GM19023 (cell line): ENCODE data around the gene TANGO2.

Experiments used
- ATAC-seq: cut with Tn5 transposase; IDR thresholded peaks from one replicate; pipeline ENCODE4 v1.9.1; 2021; ENCODE audit warnings: mild to moderate bottlenecking, moderate library complexity; ENCODE audit not compliant: unreplicated experiment

Gene TANGO2

DNA sequence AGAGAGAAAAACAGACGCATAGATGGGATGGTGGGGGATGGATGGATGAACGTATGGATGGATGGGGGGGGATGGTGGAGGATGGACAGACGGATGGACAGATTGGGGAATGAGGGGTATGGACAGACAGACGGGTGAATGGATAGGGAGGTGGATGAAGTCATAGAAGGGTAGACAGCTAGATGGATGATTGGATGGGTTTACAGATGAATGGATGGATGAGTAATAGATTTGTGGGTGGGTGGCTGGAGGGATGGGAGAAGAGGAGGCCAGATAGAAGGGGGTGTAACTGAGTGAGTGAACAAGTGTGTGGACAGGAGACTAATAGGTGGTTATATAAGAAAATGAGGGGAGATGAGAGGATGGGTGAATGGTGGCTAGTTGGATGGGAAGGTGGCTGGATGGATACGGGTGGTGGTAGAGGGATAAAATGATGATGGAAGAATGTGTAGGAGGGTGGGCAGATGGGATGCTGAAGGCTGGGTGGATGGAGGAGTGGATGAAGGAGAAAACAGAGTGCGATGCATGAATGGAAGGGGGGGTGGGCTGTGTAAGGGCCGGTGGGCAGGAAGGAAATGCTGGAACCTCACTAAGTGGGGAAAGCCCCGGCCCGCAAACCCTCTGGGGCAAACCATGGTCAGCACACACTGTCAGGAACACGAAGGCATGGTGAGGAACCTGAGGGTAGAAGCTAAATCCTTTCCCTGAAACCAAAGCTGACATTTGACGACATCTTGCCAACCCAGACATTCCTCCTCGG lies 25.9 kb upstream of the TANGO2 start:
- ATAC-seq: no peak

DNA sequence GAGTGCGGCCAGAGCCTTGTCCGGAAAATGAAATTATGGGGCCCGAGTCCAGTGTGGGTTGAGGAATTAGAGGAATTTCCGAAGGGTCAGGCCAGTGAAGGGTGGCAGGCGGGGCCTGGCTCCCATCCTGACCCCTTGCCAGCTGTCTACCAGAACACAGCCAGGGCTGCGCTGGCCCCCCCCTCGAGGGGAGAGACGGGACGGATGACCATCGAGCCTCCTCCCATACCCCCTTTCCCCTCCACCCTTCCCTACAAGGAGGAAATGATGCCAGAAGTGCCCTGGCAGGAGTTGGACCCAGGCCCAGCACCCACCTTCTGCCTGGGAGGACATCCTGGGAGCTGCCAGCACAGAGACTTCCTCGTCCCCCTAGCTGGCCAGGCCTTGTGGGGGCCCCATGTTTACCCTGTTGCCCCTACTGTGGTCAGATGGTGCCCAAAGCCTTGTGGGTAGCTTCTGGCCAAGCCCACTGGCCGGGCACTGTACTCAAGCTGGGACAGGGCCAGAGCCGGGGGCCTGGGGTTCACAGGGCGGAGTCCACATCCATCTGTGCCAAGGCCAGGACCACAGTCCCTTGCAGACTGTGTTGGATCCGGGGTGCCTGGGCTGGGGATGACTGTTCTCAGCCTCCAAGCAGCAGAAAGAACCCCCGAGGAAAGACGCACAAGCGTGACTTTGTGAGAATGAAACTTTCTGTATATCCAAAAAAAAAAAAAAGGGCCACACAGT lies 25.1 kb upstream of the TANGO2 start:
- no peak for ATAC-seq

DNA sequence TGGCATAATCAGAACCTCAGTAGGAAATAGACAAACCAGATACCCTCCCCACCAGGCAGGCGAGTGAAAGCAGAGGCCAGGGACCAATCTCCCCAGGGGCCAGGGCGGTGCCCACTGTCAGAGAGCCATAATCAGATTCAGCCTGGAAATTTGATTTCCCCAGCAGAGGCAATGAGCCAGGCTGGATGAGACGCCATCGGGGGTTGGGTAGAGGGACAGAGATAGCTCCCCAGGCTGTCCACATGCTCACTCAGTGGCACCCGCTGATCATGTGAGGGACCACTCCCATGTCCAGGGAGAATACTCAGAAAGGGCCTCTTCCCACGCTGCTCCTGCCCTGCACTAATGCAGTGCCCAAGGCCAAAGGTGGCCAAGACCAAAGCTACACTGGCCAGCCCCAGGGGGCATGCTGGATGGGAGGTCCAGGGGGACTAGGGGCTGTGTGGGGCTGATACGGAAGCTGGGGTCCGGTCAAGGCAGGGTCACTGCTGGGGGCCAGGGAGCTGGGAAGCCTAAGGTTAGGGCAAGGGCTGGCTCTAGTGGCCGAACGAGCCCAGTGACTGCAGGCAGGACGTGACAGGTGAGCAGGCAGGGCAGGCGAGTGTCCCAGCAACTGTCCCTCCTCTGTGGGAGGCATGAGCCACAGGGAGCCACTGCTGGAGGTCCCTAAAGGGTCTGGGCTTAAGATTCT lies 24.1 kb upstream of the TANGO2 start:
- no peak for ATAC-seq

DNA sequence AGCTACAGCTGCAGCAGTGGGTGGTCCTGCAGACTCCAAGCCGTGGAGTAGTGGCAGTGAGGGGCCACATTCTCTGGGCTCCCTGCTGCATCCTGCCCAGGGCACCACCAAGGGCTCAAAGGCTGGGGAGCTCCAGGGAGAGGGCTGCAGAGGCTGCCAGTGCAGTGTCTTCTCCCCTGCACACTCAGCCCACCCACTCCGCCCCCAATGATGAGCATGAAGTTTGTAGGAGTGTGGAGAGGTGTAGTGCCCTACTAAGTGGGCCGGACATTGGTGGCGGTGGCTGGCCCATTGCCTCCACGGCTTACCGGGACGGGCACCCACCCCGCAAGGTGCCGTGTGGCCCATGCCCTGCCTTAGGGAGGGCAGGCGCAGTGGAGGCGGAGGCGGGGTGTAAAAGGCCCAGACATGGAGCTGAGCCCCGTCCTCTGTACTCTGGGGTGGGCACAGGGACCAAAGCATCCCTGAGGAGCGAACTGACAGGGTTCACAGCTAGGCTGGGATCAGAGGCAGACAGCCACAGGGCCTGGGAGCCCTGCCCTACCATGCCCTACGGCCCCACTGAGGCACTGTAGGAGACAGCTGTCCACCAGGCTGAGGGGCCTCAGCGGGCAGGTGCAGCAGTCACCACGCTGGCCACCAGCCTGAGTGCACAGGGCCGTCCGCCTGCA lies 23.2 kb upstream of the TANGO2 start:
- no peak for ATAC-seq

DNA sequence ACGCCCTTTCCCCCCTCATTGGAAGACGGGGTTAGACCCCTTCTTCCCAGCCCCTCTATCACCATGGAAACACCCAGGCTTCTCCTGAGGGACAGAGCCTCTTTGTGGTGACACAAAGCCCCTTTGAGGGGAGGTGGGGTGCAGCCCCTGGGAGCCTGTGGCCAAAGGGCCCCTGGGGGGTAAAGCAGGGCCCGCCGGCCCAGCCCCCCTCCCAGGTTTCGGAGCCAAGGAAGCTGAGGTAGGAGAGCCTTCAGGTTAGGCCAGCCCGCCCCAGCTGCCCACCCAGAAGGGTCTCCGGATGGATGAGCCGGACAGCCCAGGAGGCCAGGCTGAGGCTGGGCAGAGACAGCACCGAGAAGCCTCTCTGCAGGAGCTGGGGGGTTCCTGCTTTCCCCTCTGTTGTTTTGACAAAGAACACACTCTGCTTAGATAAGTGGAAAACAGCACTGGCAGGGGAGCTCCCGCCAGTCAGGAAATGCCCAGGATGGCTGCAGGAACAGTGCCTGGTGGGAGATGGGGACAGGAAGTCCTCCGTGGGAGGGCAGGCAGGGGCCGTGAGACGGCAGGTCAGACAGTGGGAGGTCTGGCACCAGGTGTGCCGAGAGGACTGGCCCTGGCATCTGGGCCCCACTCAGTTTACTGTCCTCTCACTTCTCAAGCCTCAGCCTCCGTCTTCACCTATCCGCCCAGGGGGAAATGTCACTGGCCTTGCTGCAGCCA lies 22.5 kb upstream of the TANGO2 start:
- no peak for ATAC-seq

DNA sequence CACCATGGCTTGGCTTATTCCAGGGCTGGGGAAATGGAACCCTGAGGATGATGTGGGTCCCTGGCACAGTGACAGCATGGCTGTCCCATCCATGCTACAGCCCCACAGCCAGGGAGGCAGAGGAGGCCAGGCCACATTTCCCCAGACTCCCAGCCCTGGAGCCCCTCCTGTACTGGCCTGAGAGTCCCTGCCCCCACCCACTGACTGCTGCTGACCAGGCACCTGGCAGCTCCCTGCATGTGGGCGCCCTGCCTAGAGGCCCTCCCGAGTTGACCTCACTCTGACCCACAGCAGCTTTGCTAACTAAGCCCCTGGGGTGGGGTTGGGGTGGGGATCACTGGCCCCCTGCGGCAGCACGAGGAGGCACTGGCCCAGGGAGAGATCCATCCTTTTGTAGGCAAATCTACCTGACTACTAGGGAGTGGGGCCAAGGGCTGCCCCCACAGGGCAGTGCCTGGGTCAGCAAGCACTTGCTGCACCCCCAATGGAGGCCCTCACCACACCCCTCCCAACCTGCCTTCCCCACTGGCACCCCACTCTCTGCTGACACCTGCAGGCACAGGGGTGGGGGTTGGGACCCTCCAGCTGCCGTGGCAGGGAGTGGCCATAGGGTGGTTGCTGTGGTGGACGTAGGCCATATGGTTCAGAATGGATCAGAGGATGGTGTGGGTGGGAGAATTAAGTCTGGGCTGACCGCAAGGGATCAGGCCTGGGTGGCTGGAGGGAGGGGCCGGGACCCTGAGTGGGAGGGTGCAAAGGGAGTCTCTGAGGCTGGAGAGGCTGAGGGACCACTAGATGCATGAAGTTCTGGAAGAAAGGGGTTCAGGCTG lies 21.7 kb upstream of the TANGO2 start:
- ATAC-seq: no peak

DNA sequence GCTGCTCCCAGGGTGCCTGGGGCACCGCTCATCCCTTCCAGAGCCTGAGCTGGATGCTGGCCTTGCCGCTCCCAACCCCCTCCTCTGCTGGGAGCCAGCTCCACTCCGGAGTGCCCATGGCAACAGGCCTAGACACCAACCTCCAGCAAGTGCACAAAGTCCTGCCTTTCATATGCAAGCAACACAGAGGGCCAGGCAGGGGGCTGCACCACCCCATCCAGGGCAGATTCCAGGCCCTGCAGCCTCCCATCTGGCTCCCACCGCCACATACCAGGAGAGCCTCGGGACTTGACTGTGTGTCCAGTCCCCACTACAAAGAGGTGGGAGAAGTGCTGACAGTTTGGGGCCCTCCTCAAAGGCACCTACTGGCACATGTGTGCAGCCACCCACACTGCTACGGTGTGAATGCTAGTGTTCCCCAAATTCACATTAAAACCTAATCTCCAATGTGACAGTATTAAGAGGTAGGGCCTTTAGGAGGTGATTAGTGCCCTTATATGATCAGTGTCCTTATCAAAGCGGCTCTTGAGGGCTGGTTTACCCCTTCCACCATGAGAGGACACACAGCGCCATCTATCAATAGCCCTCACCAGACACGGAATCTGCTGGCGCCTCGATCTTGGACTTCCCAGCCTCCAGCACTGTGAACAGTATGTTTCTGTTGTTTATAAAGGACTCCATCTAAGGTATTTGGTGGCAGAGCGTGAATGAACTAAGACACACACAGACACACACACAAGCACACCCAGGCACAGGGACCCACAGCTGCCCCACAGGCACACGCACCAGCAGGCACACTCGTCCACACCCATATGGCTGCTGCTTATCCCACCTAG lies 20.4 kb upstream of the TANGO2 start:
- ATAC-seq: no peak

DNA sequence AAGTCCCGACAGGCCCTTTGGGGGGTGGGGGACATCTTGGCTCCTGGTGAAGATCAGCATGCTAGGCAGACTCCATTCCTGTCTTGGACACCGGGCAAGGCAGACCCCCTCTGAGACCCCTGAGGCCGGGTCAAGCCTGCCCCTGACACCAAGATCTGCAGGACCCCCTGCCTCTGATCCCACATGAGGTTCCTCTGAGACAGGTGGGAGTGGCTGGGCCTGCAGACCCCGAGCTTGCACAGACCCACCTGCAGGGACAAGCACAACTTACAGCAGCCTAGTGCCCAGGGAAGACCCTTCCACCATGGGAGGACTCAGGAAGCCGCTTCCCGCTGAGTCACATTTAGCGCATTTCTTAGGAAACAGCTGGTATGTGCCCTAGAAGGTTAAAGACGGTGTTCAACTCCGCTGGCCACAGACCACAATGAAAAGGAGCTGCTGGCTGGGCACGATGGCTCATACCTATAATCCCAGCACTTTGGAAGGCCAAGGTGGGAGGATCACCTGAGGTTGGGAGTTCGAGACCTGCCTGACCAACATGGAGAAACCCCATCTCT lies 19.8 kb upstream of the TANGO2 start:
- no peak for ATAC-seq

DNA sequence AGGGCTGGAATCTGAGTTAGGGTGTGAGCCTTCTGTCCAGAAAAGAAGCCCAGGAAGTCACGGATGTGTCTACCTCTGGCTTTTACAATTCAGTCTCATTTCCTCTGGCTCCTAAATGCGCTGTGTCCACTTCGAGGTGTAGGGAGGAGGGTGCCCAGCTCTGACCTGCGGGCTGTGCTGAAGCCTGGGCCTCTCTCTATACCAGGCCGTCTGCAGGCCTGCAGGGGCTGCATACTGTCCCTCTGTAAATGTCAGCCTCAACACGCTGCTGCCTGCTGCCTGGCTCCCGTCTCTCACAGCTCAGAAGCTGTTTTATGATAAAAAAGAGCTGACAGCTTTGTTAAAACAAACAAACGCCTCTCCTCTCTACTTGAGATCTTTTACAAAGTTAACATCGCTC lies 18.8 kb upstream of the TANGO2 start:
- ATAC-seq: no peak

DNA sequence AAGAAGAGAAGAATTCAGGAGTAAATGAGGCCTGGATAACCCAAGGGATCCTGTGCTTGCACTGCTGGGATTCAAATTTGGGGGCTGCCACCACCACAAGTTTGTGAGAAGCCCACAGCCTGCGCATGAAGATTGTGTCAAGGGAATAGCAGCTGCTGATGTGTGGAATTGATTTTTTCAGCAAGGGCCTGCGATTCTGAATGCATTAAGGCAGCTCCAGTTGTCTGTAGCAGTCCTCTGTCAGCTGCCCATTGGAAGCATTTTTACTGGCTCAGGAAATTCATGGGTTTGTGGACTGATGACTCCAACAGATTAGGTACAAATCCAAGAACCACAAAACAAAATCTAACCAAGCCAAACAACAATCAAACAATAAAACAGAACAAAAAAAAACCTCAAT lies 18.3 kb upstream of the TANGO2 start:
- no peak for ATAC-seq

DNA sequence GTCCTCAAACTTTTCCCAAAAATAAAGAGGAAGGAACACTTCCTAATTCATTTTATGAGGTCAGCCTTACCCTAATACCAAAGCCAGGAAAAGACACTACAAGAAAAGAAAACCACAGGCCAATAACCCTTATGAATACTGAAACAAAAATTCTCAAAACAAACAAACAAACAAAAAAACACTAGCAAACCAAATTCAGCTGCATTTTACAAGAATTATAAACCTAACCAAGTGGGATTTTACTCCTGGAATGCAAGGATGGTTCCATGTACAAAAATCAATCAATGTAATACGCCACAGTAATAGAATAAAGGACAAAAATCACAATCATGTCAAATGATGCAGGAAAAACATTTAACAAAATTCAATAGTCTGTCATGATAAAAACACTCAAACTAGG lies 17.6 kb upstream of the TANGO2 start:
- ATAC-seq: no peak

DNA sequence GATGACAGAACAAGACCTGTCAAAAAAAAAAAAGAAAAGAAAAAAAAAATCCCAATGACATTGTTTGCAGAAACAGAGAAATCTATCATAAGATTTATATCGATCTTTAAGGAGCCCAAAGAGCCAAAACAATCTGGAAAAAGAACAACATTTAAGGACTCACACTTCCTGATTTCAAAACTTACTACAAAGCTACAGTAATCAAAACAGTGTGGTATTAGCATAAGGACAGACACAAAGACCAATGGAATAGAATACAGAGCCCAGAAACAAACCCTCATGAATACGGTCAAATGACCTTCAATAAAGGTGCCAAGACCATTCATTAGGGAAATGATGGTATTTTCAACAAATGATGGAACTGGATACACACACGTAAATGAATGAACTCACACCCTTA lies 16.4 kb upstream of the TANGO2 start:
- ATAC-seq: no peak

DNA sequence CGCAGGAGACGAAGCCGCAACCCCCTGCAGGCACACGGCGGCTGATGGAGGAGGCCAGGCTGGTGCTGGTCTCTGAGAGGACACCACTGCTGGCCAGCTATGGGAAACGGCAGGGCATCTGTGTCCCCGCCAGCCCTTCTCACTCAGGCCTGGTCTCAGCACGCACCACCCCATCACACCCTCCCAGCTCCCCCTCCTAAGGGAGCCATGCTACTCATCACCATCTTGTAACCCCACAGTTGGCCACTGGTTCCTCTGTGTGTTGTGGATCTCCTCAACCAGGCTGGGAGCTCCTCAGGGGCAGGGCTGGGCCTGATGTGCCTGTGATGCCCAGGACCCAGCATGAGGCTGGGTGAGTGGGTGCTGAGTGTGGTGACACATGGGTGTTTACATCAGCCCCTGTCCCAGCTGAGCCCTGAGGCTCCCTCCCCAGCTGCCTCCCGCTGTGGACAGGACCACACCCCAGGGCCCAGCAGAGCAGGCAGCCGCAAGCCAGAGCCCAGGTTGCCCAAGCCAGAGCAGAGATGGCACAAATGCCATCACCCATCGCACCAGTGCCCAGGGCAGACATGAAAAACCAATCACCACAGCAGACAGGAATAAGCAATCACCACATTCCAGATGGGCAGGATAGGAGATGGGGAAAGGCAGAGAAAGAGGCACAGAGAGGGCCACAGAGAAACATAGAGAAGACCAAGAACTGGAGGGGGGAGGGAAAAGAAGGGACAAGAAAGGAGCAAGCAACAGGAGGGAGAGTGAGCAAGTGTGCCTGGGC lies 12.5 kb upstream of the TANGO2 start:
- ATAC-seq: no peak

DNA sequence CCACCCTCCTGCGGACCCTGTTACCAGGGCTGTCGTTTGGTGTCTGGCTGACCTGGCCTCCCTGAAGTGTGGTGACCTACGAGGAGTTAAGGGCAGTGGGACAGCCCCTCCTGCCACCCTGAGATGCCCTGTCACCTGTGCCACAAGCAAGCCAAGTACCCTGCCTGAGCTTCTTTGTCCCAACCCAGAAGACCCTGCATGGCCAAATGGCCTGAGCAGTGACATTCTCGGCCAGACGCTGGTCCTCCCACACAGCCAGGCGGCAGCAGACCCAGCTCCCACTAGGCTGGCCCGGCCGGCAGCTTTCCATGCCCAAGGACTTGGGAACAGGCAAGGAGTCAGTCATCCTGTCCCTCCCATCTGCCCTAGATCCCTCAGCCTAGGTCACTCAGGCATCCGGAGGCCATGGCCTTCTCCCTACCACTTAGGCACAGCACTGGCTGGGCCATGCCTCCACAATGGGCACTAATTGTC lies 11.9 kb upstream of the TANGO2 start:
- ATAC-seq: no peak

DNA sequence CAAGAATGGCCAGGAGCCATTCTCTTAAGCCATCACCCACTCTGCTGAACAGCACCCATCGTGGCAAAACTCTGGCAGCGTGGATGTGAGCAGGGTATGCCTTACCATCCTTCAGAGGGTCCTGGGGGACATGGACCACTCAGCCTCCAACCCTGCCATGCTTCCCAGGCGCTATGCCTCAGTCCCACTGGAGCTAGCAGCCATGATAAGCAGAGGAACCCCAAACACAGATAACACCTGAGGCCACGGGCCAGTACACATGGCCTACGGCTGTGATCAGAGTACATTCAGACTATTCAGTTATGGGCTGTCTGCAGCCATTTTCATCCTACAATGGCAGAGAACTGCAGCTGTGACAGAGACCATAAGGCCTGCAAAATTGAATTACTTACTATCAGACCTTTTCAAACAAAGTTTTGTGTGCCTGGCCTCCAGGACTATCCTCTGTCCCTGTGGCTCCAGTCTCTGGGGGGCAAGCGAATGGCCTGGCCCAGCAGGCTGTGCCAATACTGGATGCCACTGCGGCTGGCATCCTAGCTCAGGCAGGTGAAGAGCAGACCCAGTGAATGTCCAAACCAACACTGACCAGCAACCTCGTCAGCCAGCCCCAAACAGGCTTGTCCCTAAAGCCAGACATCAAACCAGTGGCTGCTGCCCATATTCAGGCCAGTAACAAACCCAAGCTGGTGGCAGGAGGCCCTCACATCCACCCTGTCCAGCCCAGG lies 11.2 kb upstream of the TANGO2 start:
- ATAC-seq: no peak

DNA sequence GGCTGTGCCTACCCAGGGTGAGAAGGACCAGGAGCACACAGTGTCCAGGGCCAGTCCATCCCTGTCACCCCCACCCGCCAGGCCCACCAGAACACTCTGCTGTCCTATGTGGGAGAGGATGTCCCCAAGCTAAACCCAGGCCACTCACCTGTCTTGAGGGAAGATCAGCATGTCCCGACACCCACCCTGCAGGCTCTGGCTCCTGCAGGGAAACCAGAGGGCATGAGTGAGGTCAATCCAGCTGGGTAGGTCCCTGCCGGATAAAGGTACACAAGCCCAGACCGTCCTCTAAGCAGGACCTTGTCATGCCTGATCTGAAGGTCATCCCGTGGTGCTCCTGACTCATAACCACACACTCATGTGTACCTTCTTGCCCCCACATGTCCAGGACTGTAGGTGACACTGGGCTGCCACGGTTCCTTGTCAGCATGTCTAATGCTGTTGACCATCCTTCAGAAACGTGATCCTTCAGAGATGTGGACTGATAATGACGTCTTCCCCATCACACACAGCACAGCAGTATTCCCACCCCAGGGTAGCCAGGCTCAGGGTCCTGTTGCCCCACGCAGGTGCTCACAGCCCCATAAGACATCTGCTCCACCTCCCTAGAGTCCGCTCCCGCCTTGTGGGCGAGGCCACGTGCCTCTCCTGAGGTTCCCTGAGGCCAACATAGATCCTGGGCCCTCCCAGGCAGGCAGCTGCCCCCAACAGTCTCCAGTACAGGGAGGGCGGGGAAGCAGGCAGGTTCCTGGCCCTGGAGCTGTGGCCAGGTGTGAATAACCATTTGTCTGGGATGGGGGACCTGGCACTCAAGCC lies 10.4 kb upstream of the TANGO2 start:
- no peak for ATAC-seq
